Cardiac fibroblast (primary cell): ENCODE measurements around the gene TC2N.

Experiments
- DNase-seq, 2 donors: peaks; one replicate each; pipeline versions ENCODE4 v3.0.0 to v3.0.0-alpha.2; 2010; ENCODE audit warnings: low read depth in 2 of 2
- H3K4me3 ChIP-seq, 2 donors: replicated peaks in 1 of 2; 1 replicate in 1 of 2; 2 replicates in 1 of 2; pipeline ENCODE4 v1.5.1; 2011; ENCODE audit warnings: low read depth in 2 of 2, low read length in 2 of 2, mild to moderate bottlenecking in 2 of 2, moderate library complexity in 1 of 2
- CTCF ChIP-seq: IDR thresholded peaks from one replicate; pipeline ENCODE4 v1.5.1; 2011; ENCODE audit warnings: low read depth, mild to moderate bottlenecking, low read length, inconsistent platforms

Gene TC2N

GRCh38 chr14:91897106-91897701, 29.9 kb upstream of the TC2N start:
- no peak overlapping the region for H3K4me3 ChIP-seq
- DNase-seq: peak; percentile 68 to 92
- TF ChIP-seq CTCF: no peak

GRCh38 chr14:91896419-91896818, 29.1 kb upstream of the TC2N start:
- no peak for TF ChIP-seq CTCF
- no peak for DNase-seq
- H3K4me3 ChIP-seq: no peak overlapping the region

GRCh38 chr14:91893669-91894068, 26.3 kb upstream of the TC2N start:
- no peak overlapping the region for H3K4me3 ChIP-seq
- no peak for DNase-seq
- TF ChIP-seq CTCF: no peak

- DNase-seq: no peak
- H3K4me3 ChIP-seq: no peak overlapping the region
- peak; percentile 56 for TF ChIP-seq CTCF
These were observed 25.7 kb upstream of the TC2N start for GRCh38 chr14:91893007-91893406.

- TF ChIP-seq CTCF: no peak
- DNase-seq: peak; percentile 45 to 85
- H3K4me3 ChIP-seq: no peak overlapping the region
These were observed 24.4 kb upstream of the TC2N start for GRCh38 chr14:91891721-91892220.

- TF ChIP-seq CTCF: no peak
- H3K4me3 ChIP-seq: no peak overlapping the region
- DNase-seq: no peak
These were observed 23.8 kb upstream of the TC2N start for GRCh38 chr14:91891101-91891500.

DNA sequence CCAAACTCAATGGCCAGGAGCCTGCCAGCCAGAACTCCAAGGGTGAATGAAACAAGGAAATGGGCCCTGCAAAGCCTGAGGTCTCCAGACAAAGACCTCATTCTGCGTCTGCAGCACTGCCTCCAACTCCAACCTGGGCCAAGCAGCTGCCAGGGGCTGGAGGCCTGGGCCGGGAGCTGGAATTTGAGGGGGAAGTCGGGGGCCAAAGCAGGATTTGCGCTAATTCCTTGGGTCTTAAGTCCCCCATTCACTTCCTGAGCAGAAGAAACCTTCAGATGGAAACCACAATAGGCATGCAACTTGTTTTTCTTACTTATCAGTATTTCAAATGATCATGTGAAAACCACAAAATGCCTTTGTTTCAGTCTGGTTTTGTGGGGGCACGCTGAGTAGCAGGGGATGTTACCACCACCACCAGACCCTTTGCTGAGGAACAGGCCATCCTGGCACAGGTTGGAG, 23.0 kb upstream of the TC2N start:
- no peak for TF ChIP-seq CTCF
- H3K4me3 ChIP-seq: no peak overlapping the region
- peak in 1 of 2 donors; percentile 48 for DNase-seq
